Gastrocnemius medialis (tissue), 4 donors: ENCODE data around the gene MNAT1. TPM values are rescaled to one million over a fixed set of nuclear protein-coding genes. Genes with fewer than 3 reads are reported as not detected.

Source experiments
- ATAC-seq, 2 donors: fragments of 150-250 bp; one replicate each; pipeline ENCODE4 v1.9.1; 2016
- DNase-seq, 2 donors: peaks; one replicate each; pipeline ENCODE4 v3.0.0-alpha.2; 2019
- H3K27ac ChIP-seq, 4 donors: fragments of 200-600 bp; sonication (generic); 1 replicate in 1 of 4; 2 replicates in 3 of 4; pipeline ENCODE4 v1.5.1; 2016 to 2018; ENCODE audit warnings: mild to moderate bottlenecking in 2 of 4, moderate library complexity in 1 of 4
- H3K27me3 ChIP-seq, 3 donors: fragments of 200-600 bp; sonication (generic) in 2 of 3; 1 replicate in 1 of 3; 2 replicates in 2 of 3; pipeline versions ENCODE4 v1.5.1 to v1.6.0; 2016 to 2019; ENCODE audit warnings: mild to moderate bottlenecking in 1 of 3, moderate library complexity in 1 of 3
- H3K36me3 ChIP-seq, 2 donors: fragments of 200-600 bp; sonication (generic) in 1 of 2; one replicate each; pipeline ENCODE4 v1.5.1; 2017 to 2018
- H3K4me1 ChIP-seq, 2 donors: fragments of 200-600 bp; sonication (generic) in 1 of 2; one replicate each; pipeline ENCODE4 v1.5.1; 2016 to 2017; ENCODE audit warnings: mild to moderate bottlenecking in 2 of 2
- H3K4me3 ChIP-seq, 4 donors: fragments of 200-600 bp; sonication (generic) in 3 of 4; 1 replicate in 1 of 4; 2 replicates in 3 of 4; pipeline ENCODE4 v1.5.1; 2016 to 2019; ENCODE audit warnings: mild to moderate bottlenecking in 2 of 4
- H3K9me3 ChIP-seq, 3 donors: fragments of 200-600 bp; sonication (generic) in 2 of 3; 1 replicate in 1 of 3; 2 replicates in 2 of 3; pipeline ENCODE4 v1.5.1; 2016 to 2019
- CTCF ChIP-seq, 5 experiments: fragments of 450-650 bp in 3 of 5; fragments of 200-600 bp in 2 of 5; sonication (generic) in 2 of 5; IDR thresholded peaks in 4 of 5; conservative IDR thresholded peaks in 1 of 5; 1 replicate in 4 of 5; 2 replicates in 1 of 5; pipeline ENCODE4 v1.5.1; 2016 to 2019; ENCODE audit warnings: antibody characterized with exemption in 5 of 5, mild to moderate bottlenecking in 3 of 5, moderate library complexity in 3 of 5
- POLR2A ChIP-seq, 2 donors: fragments of 450-650 bp; IDR thresholded peaks; one replicate each; pipeline ENCODE4 v1.6.1; 2017; ENCODE audit warnings: antibody characterized with exemption in 2 of 2, mild to moderate bottlenecking in 2 of 2, moderate library complexity in 2 of 2
- in situ Hi-C, 4 donors: fragments of 200-750 bp; cut with MboI; loops; one replicate each; pipeline versions ENCODE4 v1.15.0 to v1.8.0; 2017; ENCODE audit warnings: low sequenced_read_pairs in 4 of 4
- intact Hi-C: fragments of 100-400 bp; cut with DNase I; formaldehyde crosslinking; loops from one replicate; pipeline ENCODE4 v1.15.1; 2023; ENCODE audit warnings: low total_unique reads
- total RNA-seq, 4 donors: library from RNA; depleted of rRNA; stranded (reverse); fragments of >200 nt; gene quantifications; one replicate each; pipeline versions ENCODE4 v1.1.0 to v1.2.3, GENCODE V29; 2016

Gene MNAT1
- total RNA-seq, 4 donors from 2014 or later = 50.1 to 69.2 (median 62.0) TPM

GRCh38 chr14:60760209-60760608 lies 25.6 kb downstream of the MNAT1 start:
- TF ChIP-seq POLR2A (IDR thresholded peaks at IDR 0.05) (no peak), CTCF (IDR thresholded peaks at IDR 0.05 in 4 of 5, conservative IDR thresholded peaks at IDR 0.05 in 1 of 5) (no peak)
- no peaks in the 10 kb centered on the region for H3K27me3 ChIP-seq
- peaks cover 70 to 80% of the 10 kb centered on the region in 2 donors for H3K4me1 ChIP-seq
- no peak overlapping the region for H3K4me3 ChIP-seq
- ATAC-seq (no peak), DNase-seq (no peak)
- intact Hi-C loops = no loop called here
- no peaks in the 10 kb centered on the region for H3K9me3 ChIP-seq
- in situ Hi-C loops = no loop called here
- no peaks in the 10 kb centered on the region for H3K36me3 ChIP-seq
- H3K27ac ChIP-seq = peak overlapping the region; percentile 64 to 80 (median 72)

GRCh38 chr14:60760644-60761364 lies 26.2 kb downstream of the MNAT1 start:
- peak; percentile 55 to 79 for ATAC-seq
- Histone ChIP-seq H3K4me1 (peaks cover 69 to 75% of the 10 kb centered on the region in 2 donors), H3K9me3 (no peaks in the 10 kb centered on the region), H3K27me3 (no peaks in the 10 kb centered on the region), H3K4me3 (no peak overlapping the region), H3K27ac (peak overlapping the region; percentile 64 to 80 (median 68)), H3K36me3 (no peaks in the 10 kb centered on the region)
- intact Hi-C loops (no loop called here), in situ Hi-C loops (no loop called here)
- TF ChIP-seq POLR2A (IDR thresholded peaks at IDR 0.05) = no peak
- no peak for TF ChIP-seq CTCF (IDR thresholded peaks at IDR 0.05 in 4 of 5, conservative IDR thresholded peaks at IDR 0.05 in 1 of 5)
- DNase-seq = no peak

GRCh38 chr14:60768602-60769001 lies 34.0 kb downstream of the MNAT1 start:
- ATAC-seq (no peak), DNase-seq (no peak)
- intact Hi-C loops (no loop called here), in situ Hi-C loops (no loop called here)
- Histone ChIP-seq H3K4me1 (peaks cover 15 to 25% of the 10 kb centered on the region in 2 donors), H3K27ac (no peak overlapping the region), H3K9me3 (no peaks in the 10 kb centered on the region), H3K36me3 (no peaks in the 10 kb centered on the region), H3K4me3 (no peak overlapping the region), H3K27me3 (no peaks in the 10 kb centered on the region)
- TF ChIP-seq POLR2A (IDR thresholded peaks at IDR 0.05) (no peak), CTCF (IDR thresholded peaks at IDR 0.05 in 4 of 5, conservative IDR thresholded peaks at IDR 0.05 in 1 of 5) (no peak)

- no peak overlapping the region for H3K27ac ChIP-seq
- intact Hi-C loops (no loop called here), in situ Hi-C loops (no loop called here)
- no peaks in the 10 kb centered on the region for H3K27me3 ChIP-seq
- no peaks in the 10 kb centered on the region for H3K9me3 ChIP-seq
- TF ChIP-seq POLR2A (IDR thresholded peaks at IDR 0.05) = no peak
- no peak for TF ChIP-seq CTCF (IDR thresholded peaks at IDR 0.05 in 4 of 5, conservative IDR thresholded peaks at IDR 0.05 in 1 of 5)
- H3K4me1 ChIP-seq = peaks cover 16 to 38% of the 10 kb centered on the region in 2 donors
- no peak for DNase-seq
- no peaks in the 10 kb centered on the region for H3K36me3 ChIP-seq
- no peak overlapping the region for H3K4me3 ChIP-seq
- no peak for ATAC-seq
These were observed 36.6 kb downstream of the MNAT1 start for GRCh38 chr14:60771117-60771516.
